Measurements from ENCODE around the gene MCU. TPM values are rescaled to one million over a fixed set of nuclear protein-coding genes. Genes with fewer than 3 reads are reported as not detected.

The MCU gene
- total and polyA plus RNA-seq, 2 of the 8 experiments (the other 6 are each of a cell fraction or from before 2014, with no cell fraction given), result 51.6 to 62.2 TPM

DNA sequence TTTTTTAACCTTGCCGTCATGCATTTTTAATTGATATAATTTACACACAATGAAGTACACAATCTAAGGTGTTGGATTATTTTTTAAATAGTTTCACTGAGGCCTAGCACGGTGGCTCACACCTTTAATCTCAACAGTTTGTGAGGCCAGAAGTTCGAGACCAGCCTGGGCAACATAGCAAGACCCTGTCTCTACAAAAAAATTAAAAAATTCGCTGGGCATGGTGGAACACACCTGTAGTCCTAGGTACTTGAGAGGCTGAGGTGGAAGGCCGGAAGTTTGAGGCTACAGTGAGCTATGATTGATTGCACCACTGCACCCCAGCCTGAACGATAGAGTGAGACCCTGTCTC lies 108.8 kb downstream of the MCU start:
- no peaks in the 10 kb centered on the region for H3K27me3 ChIP-seq (replicated peaks in 1 of 4; ENCODE audit: control insufficient read depth in 3 of 4, extremely low read depth in 1 of 4, insufficient read depth in 3 of 4, low read length in 3 of 4)
- 88% methylated on average over 6 of the region's 6 CpGs; no CpG with 5 or more reads in 1 of the 2 experiments for WGBS, 2 experiments (ENCODE audit: extremely low coverage in 1 of 2, insufficient coverage in 1 of 2, insufficient read length in 1 of 2, insufficient replicate concordance in 2 of 2, low coverage in 1 of 2, low lambda C conversion rate in 2 of 2, missing lambda C conversion rate in 1 of 2)
- H3K23me2 ChIP-seq (ENCODE audit: low read depth, low read length), result no peaks in the 10 kb centered on the region
- no peaks in the 10 kb centered on the region for H3K9me3 ChIP-seq (ENCODE audit: insufficient read depth in 2 of 2, low read depth in 1 of 2, low read length in 1 of 2)
- H3K4me1 ChIP-seq (replicated peaks in 1 of 4; ENCODE audit: control insufficient read depth in 3 of 4, insufficient read depth in 4 of 4, low read length in 3 of 4), result peaks cover 0 to 4% (median 1%) of the 10 kb centered on the region in 4 experiments; a peak in 4 of 7 replicates
- no peak overlapping the region for H4K8ac ChIP-seq (ENCODE audit: extremely low read depth, insufficient read depth, low read length)
- H3K4me3 ChIP-seq (ENCODE audit: extremely low read depth in 1 of 4, insufficient read depth in 2 of 4, low read depth in 3 of 4, low read length in 4 of 4), result no peak overlapping the region
- H3K9ac ChIP-seq (replicated peaks in 1 of 4; ENCODE audit: extremely low read depth in 1 of 4, low read depth in 3 of 4, low read length in 3 of 4), result no peak overlapping the region
- H3K36me3 ChIP-seq (ENCODE audit: control insufficient read depth in 2 of 4, insufficient read depth in 4 of 4, low read length in 3 of 4), result no peaks in the 10 kb centered on the region; a peak in 1 of 8 replicates
- H4K20me1 ChIP-seq (replicated peaks in 1 of 2; ENCODE audit: control insufficient read depth in 1 of 2, insufficient read depth in 2 of 2, low read length in 2 of 2), result no peaks in the 10 kb centered on the region
- H3K27ac ChIP-seq (ENCODE audit: low read depth, low read length), result no peak overlapping the region
- H3K14ac ChIP-seq (ENCODE audit: insufficient read length), result no peak overlapping the region
- no peak overlapping the region for H3K4me2 ChIP-seq (ENCODE audit: insufficient read depth in 1 of 2, low read depth in 2 of 2, low read length in 2 of 2)
- H4K91ac ChIP-seq (replicated peaks; ENCODE audit: insufficient read length, low read length), result no peak overlapping the region
- no peak overlapping the region for H3K56ac ChIP-seq (replicated peaks; ENCODE audit: insufficient read length, low read depth, low read length)
- no peak overlapping the region for H3K18ac ChIP-seq (ENCODE audit: extremely low read depth, low read length)
- no peak overlapping the region for H3K23ac ChIP-seq (ENCODE audit: insufficient read length)
- no peak overlapping the region for H2BK12ac ChIP-seq (ENCODE audit: low read depth, low read length)
- no peak overlapping the region for H2BK5ac ChIP-seq (ENCODE audit: low read depth, low read length)
- no peak for FAIRE-seq
- no peak overlapping the region for H2BK120ac ChIP-seq (replicated peaks; ENCODE audit: low read depth, low read length)
- no peak overlapping the region for H3K4ac ChIP-seq (replicated peaks; ENCODE audit: insufficient read length, low read depth, low read length)
- no peak for DNase-seq (ENCODE audit: low read depth in 1 of 2, low spot score in 2 of 2)
- ChIA-PET POLR2A (ENCODE audit: partially characterized antibody) (no interaction called here), CTCF (ENCODE audit: partially characterized antibody) (interaction anchor here (1.6 to 2.2 kb wide), 2 partner anchors 33 to 261 kb away, joined by 3 to 5 read pairs; no protein-coding TSS in a partner anchor)
- no peak overlapping the region for H2BK20ac ChIP-seq (ENCODE audit: low read length)
- peaks cover 0 to 21% of the 10 kb centered on the region in 2 experiments; a peak in 3 of 4 replicates for H3K79me2 ChIP-seq (ENCODE audit: control insufficient read depth in 1 of 2, insufficient read depth in 2 of 2, low read length in 2 of 2)
- no peak overlapping the region for H2AK5ac ChIP-seq (ENCODE audit: low read depth, low read length)
- no peaks in the 10 kb centered on the region; the same call in 1 of the 2 replicates for H3K79me1 ChIP-seq (ENCODE audit: low read depth, low read length)
- no peak overlapping the region for H2BK15ac ChIP-seq (ENCODE audit: low read length)
- H4K5ac ChIP-seq (ENCODE audit: insufficient read length, low read depth, low read length), result no peak overlapping the region
- no peak overlapping the region for H2AFZ ChIP-seq (ENCODE audit: low read length)
- no peak for TF ChIP-seq KDM1A (IDR thresholded peaks at IDR 0.05; ENCODE audit: borderline replicate concordance, low read length)
- no peak for TF ChIP-seq ZNF274 (IDR thresholded peaks at IDR 0.05; ENCODE audit: borderline replicate concordance, extremely low read depth, low read length)
- TF ChIP-seq, protein P1, sequence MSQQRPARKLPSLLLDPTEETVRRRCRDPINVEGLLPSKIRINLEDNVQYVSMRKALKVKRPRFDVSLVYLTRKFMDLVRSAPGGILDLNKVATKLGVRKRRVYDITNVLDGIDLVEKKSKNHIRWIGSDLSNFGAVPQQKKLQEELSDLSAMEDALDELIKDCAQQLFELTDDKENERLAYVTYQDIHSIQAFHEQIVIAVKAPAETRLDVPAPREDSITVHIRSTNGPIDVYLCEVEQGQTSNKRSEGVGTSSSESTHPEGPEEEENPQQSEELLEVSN (IDR thresholded peaks at IDR 0.05), result no peak
- no peak for TF ChIP-seq RAD21 (IDR thresholded peaks at IDR 0.05 in 1 of 2, conservative IDR thresholded peaks at IDR 0.05 in 1 of 2; ENCODE audit: low read depth in 2 of 2, low read length in 2 of 2)
- no peak for TF ChIP-seq CBX8 (IDR thresholded peaks at IDR 0.05; ENCODE audit: borderline replicate concordance, low read depth, low read length)
- TF ChIP-seq CHD1 (IDR thresholded peaks at IDR 0.05; ENCODE audit: low read depth, low read length), result no peak
- no peak for TF ChIP-seq GTF2F1 (IDR thresholded peaks at IDR 0.05; ENCODE audit: borderline replicate concordance, low read depth, low read length)
- no peak for TF ChIP-seq EGR1 (IDR thresholded peaks at IDR 0.05; ENCODE audit: borderline replicate concordance, low read depth, low read length)
- no peak for TF ChIP-seq POLR2A (IDR thresholded peaks at IDR 0.05; ENCODE audit: control extremely low read depth in 1 of 2, low read depth in 2 of 2, low read length in 2 of 2)
- TF ChIP-seq NANOG (IDR thresholded peaks at IDR 0.05; ENCODE audit: insufficient read depth, low read depth, low read length, poor library complexity, severe bottlenecking), result no peak
- no peak for TF ChIP-seq KDM4A (IDR thresholded peaks at IDR 0.05; ENCODE audit: low read depth, low read length, severe bottlenecking)
- no peak for TF ChIP-seq EP300 (IDR thresholded peaks at IDR 0.05; ENCODE audit: borderline replicate concordance in 1 of 2, low read depth in 2 of 2, low read length in 2 of 2)
- TF ChIP-seq SIX5 (IDR thresholded peaks at IDR 0.05; ENCODE audit: low read depth, low read length), result no peak
- no peak for TF ChIP-seq POU5F1 (IDR thresholded peaks at IDR 0.05; ENCODE audit: low read depth, low read length)
